OCI-LY7 (cell line): Measurements from ENCODE around the gene NWD2.

Experiments
- EZH2phosphoT487 ChIP-seq: fragments of 200-600 bp; sonication (generic); IDR thresholded peaks from 2 replicates; pipeline ENCODE4 v1.6.1; 2018; ENCODE audit warnings: low read depth, borderline replicate concordance, mild to moderate bottlenecking, mixed run types, antibody characterized with exemption, low read length, moderate library complexity, mixed read lengths
- TF ChIP-seq, protein P1 (sequence below): fragments of 200-600 bp; sonication (generic); conservative IDR thresholded peaks from 2 replicates; pipeline ENCODE4 v1.5.1; 2014; ENCODE audit warnings: mild to moderate bottlenecking, antibody characterized with exemption, low read length, moderate library complexity, mixed read lengths

DNA sequence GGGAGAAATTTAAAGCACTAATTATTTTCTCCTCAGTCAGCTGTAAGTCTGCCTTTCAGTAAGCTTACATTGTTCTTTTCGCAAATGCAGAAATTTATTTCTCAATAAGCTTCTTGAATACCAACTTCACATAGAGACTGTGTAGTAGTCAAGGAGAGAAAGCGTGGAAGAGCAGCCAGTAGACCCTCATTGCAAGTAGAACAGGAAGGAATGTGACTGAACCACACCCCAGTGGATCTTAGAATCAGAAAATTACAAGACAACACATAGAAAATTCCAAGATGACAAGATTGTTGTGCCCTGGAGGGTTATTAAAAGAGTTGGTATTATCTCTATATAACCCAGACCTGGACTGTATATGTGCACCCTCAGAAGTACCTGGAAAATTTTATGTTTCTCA lies 224.7 kb downstream of the NWD2 start:
- TF ChIP-seq EZH2phosphoT487: no peak
- TF ChIP-seq, protein P1, sequence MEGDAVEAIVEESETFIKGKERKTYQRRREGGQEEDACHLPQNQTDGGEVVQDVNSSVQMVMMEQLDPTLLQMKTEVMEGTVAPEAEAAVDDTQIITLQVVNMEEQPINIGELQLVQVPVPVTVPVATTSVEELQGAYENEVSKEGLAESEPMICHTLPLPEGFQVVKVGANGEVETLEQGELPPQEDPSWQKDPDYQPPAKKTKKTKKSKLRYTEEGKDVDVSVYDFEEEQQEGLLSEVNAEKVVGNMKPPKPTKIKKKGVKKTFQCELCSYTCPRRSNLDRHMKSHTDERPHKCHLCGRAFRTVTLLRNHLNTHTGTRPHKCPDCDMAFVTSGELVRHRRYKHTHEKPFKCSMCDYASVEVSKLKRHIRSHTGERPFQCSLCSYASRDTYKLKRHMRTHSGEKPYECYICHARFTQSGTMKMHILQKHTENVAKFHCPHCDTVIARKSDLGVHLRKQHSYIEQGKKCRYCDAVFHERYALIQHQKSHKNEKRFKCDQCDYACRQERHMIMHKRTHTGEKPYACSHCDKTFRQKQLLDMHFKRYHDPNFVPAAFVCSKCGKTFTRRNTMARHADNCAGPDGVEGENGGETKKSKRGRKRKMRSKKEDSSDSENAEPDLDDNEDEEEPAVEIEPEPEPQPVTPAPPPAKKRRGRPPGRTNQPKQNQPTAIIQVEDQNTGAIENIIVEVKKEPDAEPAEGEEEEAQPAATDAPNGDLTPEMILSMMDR: no peak
